MCF 10A (cell line): Measurements from ENCODE around the gene DVL1. TPM values are rescaled to one million over a fixed set of nuclear protein-coding genes. Genes with fewer than 3 reads are reported as not detected.

Experiments
- BruUV-seq: library from RNA; stranded (reverse); fragments of 400-500 nt; replicated peaks from 2 replicates; lab custom pipeline; 2021; lab: Mats Ljungman, UMichigan
- CTCF ChIA-PET: fragments of 300-600 bp; sonication (Branson Sonifier 250); formaldehyde crosslinking; extraction: SDS; loops from one replicate; lab custom pipeline; 2021; ENCODE audit warnings: antibody characterized with exemption, inconsistent platforms; lab: Yijun Ruan, JAX
- POLR2A ChIA-PET: fragments of 300-600, 350-650 bp; sonication (Branson Sonifier 250); formaldehyde crosslinking; extraction: SDS; loops from one replicate; lab custom pipeline; 2020; ENCODE audit warnings: antibody characterized with exemption, inconsistent platforms; lab: Yijun Ruan, JAX
- DNase-seq: peaks from one replicate; pipeline ENCODE4 v3.0.0-alpha.2; 2018; ENCODE audit not compliant: unreplicated experiment
- H3K27ac Mint-ChIP-seq: one replicate; pipeline ENCODE4 v1.8.0; 2022; ENCODE audit warnings: mild to moderate bottlenecking, low read depth, mixed read lengths; ENCODE audit not compliant: unreplicated experiment
- H3K27me3 Mint-ChIP-seq: one replicate; pipeline ENCODE4 v1.8.0; 2022; ENCODE audit warnings: mixed read lengths; ENCODE audit not compliant: insufficient read depth, unreplicated experiment
- H3K36me3 Mint-ChIP-seq: one replicate; pipeline ENCODE4 v1.8.0; 2022; ENCODE audit warnings: mild to moderate bottlenecking, moderate library complexity, mixed read lengths; ENCODE audit not compliant: insufficient read depth, unreplicated experiment
- H3K4me1 Mint-ChIP-seq: one replicate; pipeline ENCODE4 v1.8.0; 2022; ENCODE audit warnings: mixed read lengths; ENCODE audit not compliant: insufficient read depth, unreplicated experiment
- H3K4me3 Mint-ChIP-seq: one replicate; pipeline ENCODE4 v1.8.0; 2022; ENCODE audit warnings: mild to moderate bottlenecking, moderate library complexity, mixed read lengths; ENCODE audit not compliant: unreplicated experiment
- H3K9me3 Mint-ChIP-seq: one replicate; pipeline ENCODE4 v1.8.0; 2022; ENCODE audit warnings: mixed read lengths; ENCODE audit not compliant: unreplicated experiment
- CTCF ChIP-seq: fragments of 200-600 bp; IDR thresholded peaks from one replicate; pipeline ENCODE4 v1.8.0; 2022; ENCODE audit warnings: antibody characterized with exemption, mild to moderate bottlenecking; ENCODE audit not compliant: unreplicated experiment
- intact Hi-C: fragments of 100-400 bp; cut with micrococcal nuclease; formaldehyde crosslinking; loops from 2 replicates; pipeline ENCODE4 v1.14.1; 2022
- total RNA-seq: library from RNA; stranded (reverse); gene quantifications from 2 replicates; pipeline ENCODE4 v1.2.3, GENCODE V29; 2022

Gene DVL1
- total RNA-seq, 1 experiment from 2014 or later, result 113 TPM

DNA sequence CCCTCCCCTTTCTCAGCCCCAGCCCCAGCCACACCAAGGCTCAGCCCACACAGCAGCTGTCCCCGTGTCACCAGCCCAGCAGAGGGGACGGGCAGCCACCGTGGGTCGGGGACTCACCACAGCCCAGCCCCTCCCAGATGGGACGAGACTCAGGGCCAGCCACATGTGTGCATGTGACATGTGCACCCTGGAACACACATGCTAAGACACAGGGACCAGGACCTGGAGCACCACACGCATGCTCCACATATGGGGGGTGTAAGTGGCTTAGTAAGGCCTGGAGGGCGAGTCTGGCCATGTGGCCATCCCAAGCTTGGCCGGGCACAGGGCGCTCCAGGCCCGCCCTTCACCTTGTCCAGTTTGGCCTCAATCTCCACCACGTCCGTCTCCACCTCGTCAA is 45.5 kb downstream of the DVL1 start:
- TF ChIP-seq CTCF, result no peak
- Mint-ChIP-seq H3K27me3 (no peaks in the 10 kb centered on the region), H3K9me3 (no peaks in the 10 kb centered on the region), H3K36me3 (peaks cover 11% of the 10 kb centered on the region), H3K4me3 (no peak overlapping the region), H3K27ac (no peak overlapping the region), H3K4me1 (peaks cover 23% of the 10 kb centered on the region)
- intact Hi-C loops, result no loop called here
- CTCF ChIA-PET, result interaction anchor here (0.9 to 1.0 kb wide), 2 partner anchors 69 to 181 kb away, joined by 3 to 5 read pairs; no protein-coding TSS in a partner anchor
- POLR2A ChIA-PET, result interaction anchor here (1.0 to 1.5 kb wide), 2 partner anchors 12 to 30 kb away, joined by 3 to 6 read pairs; partner anchors contain the start of gene UBE2J2
- BruUV-seq, result no TSS peak
- DNase-seq, result no peak

- TF ChIP-seq CTCF, result no peak
- POLR2A ChIA-PET, result interaction anchor here (1.5 kb wide), 1 partner anchor 11 kb away, joined by 6 read pairs; no protein-coding TSS in a partner anchor
- no peak overlapping the region for H3K27ac Mint-ChIP-seq
- intact Hi-C loops, result no loop called here
- peaks cover 23% of the 10 kb centered on the region for H3K4me1 Mint-ChIP-seq
- BruUV-seq, result no TSS peak
- CTCF ChIA-PET, result interaction anchor here (0.7 to 1.0 kb wide), 3 partner anchors 24 to 180 kb away, joined by 3 to 5 read pairs (median 3); no protein-coding TSS in a partner anchor
- no peak for DNase-seq
- H3K9me3 Mint-ChIP-seq, result no peaks in the 10 kb centered on the region
- H3K27me3 Mint-ChIP-seq, result no peaks in the 10 kb centered on the region
- H3K36me3 Mint-ChIP-seq, result peaks cover 11% of the 10 kb centered on the region
- no peak overlapping the region for H3K4me3 Mint-ChIP-seq
Observed at GRCh38 chr1:1302951-1303509, 46.2 kb downstream of the DVL1 start.

- no peak overlapping the region for H3K4me3 Mint-ChIP-seq
- TF ChIP-seq CTCF, result peak; percentile 37
- H3K9me3 Mint-ChIP-seq, result no peaks in the 10 kb centered on the region
- ChIA-PET CTCF (interaction anchor here (0.6 to 0.7 kb wide), 2 partner anchors 9 to 152 kb away, joined by 3 to 4 read pairs; no protein-coding TSS in a partner anchor), POLR2A (no interaction called here)
- no peak overlapping the region for H3K27ac Mint-ChIP-seq
- peaks cover 23% of the 10 kb centered on the region for H3K4me1 Mint-ChIP-seq
- H3K36me3 Mint-ChIP-seq, result peaks cover 11% of the 10 kb centered on the region
- no peak for DNase-seq
- intact Hi-C loops, result no loop called here
- BruUV-seq, result no TSS peak
- H3K27me3 Mint-ChIP-seq, result no peaks in the 10 kb centered on the region
Observed at GRCh38 chr1:1302006-1302430, 47.2 kb downstream of the DVL1 start.

GRCh38 chr1:1300352-1300739 is 48.9 kb downstream of the DVL1 start:
- no peak for TF ChIP-seq CTCF
- H3K27me3 Mint-ChIP-seq, result no peaks in the 10 kb centered on the region
- peaks cover 11% of the 10 kb centered on the region for H3K4me1 Mint-ChIP-seq
- ChIA-PET POLR2A (no interaction called here), CTCF (interaction anchor here (1.0 kb wide), 1 partner anchor 8 kb away, joined by 3 read pairs; no protein-coding TSS in a partner anchor)
- no TSS peak for BruUV-seq
- intact Hi-C loops, result no loop called here
- DNase-seq, result no peak
- no peaks in the 10 kb centered on the region for H3K9me3 Mint-ChIP-seq
- no peak overlapping the region for H3K27ac Mint-ChIP-seq
- no peak overlapping the region for H3K4me3 Mint-ChIP-seq
- H3K36me3 Mint-ChIP-seq, result peaks cover 11% of the 10 kb centered on the region
